Suppressor macrophage (primary cell): ENCODE results near the gene DAPP1.
"Not testable (repeated sequence)": the region's sequence is repeated elsewhere in the genome, so short reads cannot be mapped to it uniquely, and the experiment has no call there.

Source experiments
- DNase-seq, 4 experiments: peaks; one replicate each; pipeline ENCODE4 v3.0.0-alpha.2; 2020 to 2022
- total RNA-seq, 17 experiments: gene quantifications; one replicate each; lab custom pipeline; 2026; ENCODE audit warnings: mixed read lengths in 6 of 17, inconsistent platforms in 3 of 17; lab: John Stamatoyannopoulos, UW

The DAPP1 gene, protein sequence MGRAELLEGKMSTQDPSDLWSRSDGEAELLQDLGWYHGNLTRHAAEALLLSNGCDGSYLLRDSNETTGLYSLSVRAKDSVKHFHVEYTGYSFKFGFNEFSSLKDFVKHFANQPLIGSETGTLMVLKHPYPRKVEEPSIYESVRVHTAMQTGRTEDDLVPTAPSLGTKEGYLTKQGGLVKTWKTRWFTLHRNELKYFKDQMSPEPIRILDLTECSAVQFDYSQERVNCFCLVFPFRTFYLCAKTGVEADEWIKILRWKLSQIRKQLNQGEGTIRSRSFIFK
- 25.2 to 143 (median 40.3) reads per million in 17 experiments for total RNA-seq

DNA sequence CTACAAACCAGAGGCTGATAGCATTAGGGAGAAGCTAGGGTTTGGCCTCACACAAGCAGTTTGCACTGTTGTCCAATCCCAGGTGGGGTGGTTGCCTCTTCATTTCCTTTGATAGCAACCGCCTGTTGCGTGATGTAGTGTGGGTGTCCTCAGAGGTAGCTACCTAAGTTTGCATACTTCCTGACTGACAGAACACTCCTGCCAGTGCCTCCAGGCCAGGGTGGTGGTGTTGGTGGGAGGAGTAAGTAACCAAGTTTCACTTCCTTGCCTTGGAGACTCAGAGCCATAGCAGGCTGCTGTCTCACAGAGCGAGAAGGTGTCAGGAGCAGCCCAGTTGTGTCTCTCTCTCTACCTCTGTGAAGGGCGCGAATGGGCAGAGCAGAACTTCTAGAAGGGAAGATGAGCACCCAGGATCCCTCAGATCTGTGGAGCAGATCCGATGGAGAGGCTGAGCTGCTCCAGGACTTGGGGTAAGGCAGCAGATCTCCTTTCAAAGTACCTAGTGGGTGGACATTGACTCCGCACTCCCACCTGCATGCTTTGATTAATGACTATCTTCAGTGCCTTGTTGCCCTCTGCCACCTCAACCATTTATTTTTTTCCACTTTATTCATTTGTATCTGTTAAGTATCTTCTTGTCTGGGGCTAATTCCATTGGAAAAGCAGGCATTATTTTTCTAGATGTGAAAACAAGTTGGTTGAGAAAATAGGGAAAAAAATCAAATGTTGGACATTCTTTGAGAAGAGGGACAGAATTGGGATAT lies at the start of gene DAPP1:
Gene DAPP1, plus strand, starts transcription at position 283 of the 764 bp plus-strand sequence. Its CDS starts 87 bp downstream, at position 370.
- DNase-seq, result peak; percentile 65 to 84 (median 84)

DNA sequence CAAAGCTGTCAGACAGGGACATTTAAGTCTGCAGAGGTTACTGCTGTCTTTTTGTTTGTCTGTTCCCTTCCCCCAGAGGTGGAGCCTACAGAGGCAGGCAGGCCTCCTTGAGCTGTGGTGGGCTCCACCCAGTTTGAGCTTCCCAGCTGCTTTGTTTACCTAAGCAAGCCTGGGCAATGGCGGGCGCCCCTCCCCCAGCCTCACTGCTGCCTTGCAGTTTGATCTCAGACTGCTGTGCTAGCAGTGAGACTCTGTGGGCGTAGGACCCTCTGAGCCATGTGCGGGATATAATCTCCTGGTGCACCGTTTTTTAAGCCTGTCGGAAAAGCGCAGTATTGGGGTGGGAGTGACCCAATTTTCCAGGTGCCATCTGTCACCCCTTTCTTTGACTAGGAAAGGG lies 45.8 kb upstream of the DAPP1 start:
- DNase-seq, result not testable (repeated sequence)

DNA sequence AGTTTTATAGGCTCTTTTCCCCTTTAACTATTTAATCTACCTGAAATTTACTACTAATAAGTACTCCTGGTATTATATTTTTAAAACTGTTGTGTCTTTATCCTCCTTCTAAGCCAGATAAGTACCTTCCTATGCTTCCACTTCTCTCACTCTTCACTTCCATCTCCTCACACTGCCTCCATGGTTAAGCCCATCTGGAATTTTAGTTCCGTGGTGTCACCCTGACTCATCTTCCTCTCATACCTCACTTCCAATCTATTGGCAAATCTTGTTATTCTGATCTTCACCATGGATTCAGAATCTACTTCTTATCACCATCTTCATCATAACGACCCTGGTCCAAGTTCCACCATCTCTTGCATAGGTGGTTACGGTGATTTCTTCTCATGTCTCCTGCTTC lies 32.7 kb upstream of the DAPP1 start:
- no peak for DNase-seq

DNA sequence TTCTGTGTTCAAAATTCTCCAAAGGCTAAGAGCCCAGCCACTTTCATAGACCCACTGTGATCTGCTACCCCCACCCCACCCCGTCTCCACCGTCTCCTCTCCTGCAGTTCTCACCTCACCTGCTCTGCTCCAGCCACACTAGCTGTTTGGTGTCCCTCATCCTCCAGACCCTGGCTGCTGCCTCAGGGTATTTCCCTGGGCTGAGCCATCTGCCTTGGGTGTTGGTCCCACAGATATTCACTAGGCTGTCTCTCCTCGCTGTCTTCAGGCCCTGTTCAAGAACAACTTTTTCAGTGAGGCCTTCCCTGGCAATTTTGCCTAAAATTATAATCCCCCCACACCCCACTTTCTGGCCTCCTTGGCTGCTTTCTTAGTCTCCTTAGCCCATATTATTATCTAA lies 31.8 kb upstream of the DAPP1 start:
- no peak for DNase-seq

DNA sequence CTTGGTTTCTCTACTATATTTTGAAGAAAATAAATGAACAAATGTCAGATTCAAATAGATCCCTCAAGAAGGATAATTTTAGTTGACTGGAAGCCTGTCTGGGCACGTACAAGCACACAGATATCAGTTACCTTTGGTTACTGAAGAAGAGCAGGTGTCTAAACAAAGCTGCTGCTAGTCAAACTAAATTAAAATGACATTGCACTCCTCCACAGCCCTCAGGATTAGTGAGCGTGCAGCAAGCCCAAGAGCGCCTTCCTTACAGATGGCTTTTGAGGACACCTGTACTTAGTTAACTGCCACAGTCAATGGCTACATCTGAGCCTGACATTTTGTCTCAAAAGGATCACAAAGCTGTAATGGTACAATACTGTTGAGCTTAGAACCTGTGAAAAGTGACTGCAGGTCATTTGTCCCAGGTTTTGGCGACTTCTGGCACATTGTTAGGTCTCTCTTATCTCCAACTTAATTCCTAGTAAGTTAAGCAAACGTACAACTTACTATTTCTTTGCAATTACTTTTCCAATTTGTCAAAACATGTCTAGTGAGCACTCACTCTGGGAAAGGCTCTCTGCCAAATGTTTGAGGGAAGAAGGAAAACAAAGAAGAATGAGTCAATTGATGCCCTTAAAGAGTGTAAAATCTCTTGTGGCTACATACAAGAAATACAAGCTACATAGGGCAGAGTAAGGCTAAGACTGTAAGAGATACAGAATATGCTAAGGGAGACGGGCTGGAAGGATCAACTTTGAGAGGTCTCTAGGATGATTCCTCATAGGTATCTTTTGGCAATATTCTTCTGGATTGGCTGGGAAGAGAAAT lies 25.6 kb upstream of the DAPP1 start:
- no peak for DNase-seq

DNA sequence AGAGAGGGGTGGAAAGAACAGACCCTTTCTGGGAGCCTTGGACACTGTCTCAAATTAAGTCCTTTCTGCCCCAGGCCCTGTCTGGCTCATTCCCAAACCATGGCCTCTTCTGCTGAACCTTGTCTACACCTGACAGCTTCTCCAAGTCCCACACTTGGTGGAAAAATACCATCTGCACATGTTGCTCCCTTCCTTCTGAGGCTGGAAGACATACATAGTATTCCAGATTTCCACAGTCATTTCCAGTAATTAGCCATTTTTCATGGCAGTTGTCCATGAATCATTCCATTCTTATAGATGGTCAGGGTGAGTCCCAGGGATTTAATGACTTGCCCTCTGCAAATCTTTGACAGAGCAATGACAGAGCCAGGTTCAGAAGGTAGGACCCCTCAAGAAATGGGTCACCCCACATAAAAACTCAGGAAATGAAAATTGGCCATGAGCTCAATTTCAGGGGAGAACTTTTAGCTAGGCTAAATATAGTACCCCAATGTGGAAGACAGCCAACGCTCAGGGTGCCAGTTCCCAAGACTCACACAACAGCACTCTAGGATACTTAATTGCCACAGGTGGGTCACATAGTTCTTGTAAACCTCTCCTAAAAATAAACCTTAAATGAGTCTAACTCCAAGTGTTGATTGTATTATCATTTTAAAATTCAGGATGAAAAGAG lies 16.2 kb upstream of the DAPP1 start:
- DNase-seq, result no peak

DNA sequence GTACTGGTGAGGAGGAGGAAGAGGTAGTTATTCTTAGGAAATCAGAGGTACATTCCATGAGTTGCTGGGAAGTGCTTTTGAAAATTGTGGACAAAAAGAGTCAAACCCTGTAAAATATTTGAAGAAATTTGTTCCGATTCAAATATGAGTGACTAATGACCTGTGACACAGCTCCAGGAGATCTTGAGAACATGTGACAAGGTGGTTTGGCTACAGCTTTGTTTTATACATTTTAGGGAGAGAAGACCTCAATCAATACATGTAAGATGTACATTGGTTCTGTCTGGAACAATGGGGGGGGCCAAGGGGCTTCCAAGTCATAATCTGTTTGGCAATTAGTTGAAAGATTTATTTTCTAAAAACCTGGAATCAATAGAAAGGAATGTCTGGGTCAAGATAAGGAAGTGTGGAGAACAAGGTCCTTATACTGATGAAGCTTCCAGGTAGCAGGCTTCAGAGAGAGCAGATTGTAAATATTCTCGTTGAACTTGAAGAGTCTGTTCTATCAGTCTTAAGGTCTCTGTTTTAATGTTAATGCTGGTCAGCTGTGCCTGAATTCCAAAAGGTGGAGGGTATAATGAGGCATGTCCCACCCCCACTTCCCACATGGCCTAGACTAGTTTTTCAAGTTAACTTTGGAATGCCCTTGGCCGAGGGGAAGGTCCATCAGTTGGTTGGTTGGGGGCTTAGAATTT lies 15.5 kb upstream of the DAPP1 start:
- no peak for DNase-seq

DNA sequence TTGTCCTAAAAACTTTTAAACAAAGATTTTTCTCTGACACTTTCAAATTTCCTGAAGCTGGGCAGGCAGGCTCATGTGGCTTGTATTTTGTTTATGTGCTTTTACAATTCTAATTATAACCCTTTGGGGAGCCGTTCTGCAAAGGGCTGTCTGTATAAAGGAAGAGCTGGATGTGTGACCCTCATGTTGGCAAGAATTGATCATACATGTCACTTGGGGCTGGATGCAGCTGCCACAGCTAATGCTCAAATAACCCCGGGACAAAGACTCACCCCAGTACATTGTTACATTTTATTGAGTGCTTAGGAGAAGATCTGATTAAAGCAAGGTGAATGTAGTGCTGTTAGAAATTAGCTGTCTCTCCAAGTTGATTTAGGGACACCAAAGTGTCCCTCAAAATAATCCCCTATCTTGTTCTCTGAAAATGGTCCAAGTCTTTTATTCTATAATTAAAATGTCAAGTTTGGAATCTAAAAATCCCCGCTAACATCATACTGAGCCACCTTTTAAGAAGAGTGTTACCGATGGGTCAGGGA lies 13.0 kb upstream of the DAPP1 start:
- DNase-seq, result no peak

DNA sequence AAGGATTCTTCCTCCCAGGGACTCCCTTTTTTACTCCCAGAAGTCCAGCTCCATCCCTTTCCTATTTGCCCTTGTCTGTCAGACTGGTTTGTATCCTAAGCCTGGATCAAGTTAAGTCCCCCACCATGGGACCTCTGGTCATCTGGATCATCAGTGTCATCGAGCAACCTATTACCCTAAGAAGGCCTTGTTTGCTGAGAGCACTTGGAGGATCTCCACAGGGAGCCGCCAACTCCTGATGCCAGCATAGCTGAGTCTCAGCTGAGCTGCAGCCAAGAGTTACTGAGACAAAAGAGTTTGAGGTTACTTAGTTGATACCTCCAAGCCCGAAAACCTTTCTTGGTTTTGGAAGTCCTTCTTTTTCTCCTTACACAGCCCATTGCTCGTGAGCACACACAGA lies 10.1 kb upstream of the DAPP1 start:
- no peak for DNase-seq

DNA sequence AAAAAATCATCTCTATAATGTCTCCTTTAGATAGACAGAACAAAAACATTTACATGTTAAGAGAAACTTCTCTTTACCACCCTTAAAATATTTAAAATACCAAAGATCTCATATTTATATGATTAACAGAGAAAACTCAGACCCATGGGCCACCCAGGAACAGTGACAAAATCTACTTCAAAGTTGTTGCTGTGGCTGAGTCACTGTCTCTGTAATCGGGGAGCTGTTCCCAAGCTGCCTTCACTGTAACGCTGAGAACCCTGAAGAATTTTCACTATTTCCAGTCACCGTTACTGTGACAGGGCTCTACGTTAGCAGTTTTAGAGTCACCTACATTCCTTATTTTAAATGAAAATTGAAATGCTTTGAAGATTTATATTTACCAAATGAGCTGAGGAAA lies 9.0 kb upstream of the DAPP1 start:
- DNase-seq, result no peak

DNA sequence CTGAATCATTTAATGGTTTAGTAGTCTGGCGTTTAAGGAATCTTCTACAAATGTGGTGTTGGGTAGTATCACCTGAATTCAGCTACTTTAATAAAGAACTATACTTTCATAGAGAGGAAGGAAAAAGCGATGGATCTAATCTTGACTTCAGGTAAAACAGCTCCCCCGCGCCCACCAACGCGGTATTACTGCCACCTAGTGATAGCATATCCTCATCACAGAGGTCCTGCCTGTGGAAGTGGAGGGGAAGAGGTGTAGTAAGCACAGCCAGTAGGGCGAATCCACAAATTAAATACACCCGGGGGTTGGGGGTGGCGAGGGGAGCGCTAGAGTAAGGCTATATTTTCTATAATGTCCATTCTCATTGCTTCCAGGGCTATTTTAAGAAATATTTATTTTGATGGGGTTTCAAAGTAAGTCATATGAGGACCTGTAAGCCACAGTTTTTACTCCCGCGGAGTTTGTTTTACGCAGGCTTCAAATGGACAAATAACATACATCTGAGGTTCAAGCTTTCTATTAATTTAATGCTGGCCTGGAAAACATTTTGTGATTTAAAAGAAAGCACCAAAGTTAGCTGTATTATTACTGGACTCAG lies 8.3 kb upstream of the DAPP1 start:
- peak; percentile 65 to 78 (median 69) for DNase-seq

DNA sequence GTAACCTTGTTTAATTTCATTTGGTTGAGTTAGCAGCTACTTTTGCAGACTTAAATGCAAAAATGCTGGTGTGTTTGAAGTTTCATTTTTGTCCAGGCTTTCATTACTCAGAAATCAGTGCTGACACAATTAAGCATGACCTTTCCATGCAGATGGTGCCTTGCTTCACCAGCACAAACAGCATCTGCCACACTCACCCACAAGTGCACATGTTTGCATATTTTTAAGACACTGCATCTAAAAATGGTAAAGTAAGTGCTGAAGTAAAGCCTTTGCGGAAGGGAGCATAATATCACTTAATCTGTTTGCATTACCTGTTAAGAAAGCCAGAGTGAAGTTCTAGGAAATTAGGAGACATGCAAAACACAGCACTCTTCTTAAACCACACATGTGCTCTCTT lies 7.3 kb upstream of the DAPP1 start:
- DNase-seq, result no peak

DNA sequence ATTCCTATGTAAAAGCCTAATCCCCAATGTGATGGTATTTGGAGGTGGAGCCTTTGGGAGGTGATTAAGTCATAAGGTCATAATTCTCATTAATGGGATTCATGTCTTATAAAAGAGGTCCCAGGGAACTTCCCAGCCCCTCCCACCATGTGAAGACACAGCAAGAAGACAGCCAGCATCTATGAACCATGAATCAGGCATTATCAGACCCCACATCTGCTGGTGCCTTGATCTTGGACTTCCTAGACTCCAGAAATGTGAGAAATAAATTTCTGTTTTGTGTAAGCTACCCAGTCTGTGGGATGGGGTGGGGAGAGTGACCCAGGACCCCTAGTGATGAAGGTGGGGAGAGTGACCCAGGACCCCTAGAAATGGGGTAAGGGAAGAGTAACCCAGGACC lies 6.1 kb upstream of the DAPP1 start:
- DNase-seq, result no peak

DNA sequence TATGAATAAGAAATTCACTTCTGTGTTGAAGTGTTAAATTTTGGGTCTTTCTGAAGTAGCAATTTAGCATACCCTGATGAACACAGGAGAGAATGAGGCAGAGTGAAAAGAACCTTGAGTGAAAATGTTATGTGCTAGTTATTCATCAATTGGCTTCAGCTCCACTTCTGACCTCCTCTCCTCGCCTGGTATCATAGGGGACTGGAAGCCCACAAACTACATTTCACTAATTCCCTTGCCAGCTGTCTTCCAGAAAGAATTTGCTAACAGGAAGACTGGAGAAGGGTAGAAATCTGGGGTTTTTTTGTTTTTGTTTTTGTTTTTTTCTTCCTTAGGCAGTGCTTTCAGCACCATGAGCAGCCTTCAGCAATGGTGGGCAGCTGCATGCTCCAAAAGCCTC lies 5.5 kb upstream of the DAPP1 start:
- no peak for DNase-seq

DNA sequence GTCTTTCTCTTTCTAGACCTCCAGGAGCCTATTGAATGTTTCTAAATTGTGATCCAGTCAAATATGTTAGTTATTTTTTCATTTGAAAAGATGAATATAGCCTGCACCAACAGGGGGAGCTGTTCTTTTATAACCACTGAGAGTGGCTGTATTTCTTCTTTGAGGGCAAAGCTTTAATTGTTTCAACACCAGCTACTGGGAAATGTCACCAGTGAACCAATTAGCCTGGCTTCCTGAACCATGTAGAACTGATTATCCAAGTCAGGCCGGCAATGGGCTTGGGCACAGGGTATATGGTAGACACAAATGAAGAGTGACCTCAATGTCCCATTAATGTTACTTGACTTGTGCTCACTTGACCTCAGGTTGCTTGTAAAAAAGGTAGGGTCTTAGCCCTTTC lies 4.8 kb upstream of the DAPP1 start:
- DNase-seq, result peak; percentile 81 to 92 (median 88)

DNA sequence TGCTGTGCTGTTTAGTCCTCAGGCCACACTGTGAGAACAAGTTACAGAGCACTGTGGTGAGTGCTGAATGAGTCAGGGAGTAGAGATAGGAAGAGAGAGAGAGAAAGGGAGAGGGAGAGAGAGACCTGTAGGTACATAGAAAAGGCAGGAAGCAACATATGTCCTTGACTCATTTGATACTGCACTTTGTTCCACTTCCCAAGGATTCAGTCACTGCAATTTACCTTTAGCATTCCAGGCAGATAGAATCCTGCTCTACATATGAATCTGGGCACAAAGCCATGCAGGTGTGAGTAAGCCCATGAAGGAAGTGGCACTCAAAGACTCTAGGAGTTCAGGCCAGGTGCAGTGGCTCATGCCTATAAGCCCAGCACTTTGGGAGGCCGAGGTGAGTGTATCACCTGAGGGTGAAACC lies 1.0 kb upstream of the DAPP1 start:
- no peak for DNase-seq

DNA sequence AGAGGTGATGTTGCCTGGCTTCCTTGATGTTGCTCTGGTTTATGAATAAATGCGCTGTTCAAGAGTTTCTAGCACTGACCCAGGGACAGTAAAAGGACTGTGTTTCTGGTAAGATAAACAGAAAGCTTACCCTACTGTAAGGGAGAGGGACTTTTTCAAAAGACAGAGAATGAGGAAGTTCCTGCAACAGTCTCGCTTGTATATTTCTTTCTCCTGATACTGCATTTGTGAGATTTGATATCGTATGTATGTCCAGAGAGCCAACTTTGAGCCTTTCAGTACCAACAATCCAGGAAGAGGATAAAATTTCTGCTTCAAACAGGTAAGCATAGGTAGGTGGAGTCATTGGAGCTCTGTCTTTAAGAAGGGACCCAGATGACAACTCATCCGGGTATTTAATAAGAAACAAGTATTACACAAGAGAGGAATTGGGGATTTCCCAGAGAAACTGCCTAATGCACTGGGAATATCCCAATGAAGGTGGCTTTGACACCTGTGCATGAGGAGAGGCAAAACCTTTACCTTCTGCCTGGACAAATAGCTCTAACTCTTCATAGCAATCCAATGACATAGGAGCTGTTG lies 773 bp downstream of the DAPP1 start:
- peak; percentile 35 to 72 (median 56) for DNase-seq

DNA sequence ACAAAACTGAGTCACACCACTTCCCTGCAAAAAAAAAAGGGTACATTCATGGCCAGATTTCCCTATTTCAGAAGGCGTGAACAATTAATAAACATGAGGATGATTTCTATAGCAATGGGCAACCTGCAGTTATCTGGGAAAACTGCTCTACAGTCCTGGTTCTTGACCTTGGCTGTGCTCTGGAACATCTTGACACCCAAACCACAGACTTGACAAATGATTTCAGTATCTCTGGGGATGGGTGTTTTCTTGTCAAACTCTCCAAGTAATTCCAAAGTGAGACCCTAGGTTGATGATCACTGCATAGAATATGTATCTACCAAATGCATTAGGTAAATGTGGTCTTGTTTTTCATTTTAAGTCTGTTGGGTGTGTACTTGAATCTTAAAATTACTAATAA lies 2.0 kb downstream of the DAPP1 start:
- DNase-seq, result no peak

DNA sequence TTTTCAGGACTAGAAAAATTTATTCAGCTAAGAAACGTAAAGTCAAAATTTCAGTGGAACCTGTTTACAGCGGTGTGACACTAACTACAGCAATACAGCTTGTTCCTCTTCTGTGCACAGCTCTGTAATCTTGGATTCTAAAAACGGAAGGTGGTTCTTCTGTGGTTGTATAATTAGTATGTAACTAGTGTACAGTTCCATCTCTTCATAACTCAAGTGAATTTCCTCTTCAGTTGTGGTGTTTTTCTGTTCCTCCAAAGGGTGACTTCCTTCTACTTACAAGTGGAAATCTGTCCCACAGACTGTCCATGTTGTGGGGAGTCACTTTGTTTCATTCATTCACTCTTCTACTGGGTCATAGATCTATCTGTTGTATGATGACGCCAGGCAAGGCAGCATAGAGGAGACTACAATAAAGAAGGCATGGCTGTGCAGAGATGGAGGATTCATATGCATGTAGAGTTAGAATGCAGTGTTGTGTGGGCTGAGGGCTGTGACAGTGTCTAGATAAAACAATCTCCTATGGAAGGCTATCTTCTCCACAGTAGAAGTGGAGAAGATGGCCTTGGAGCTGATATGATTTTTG lies 5.4 kb downstream of the DAPP1 start:
- peak; percentile 45 to 81 (median 64) for DNase-seq

DNA sequence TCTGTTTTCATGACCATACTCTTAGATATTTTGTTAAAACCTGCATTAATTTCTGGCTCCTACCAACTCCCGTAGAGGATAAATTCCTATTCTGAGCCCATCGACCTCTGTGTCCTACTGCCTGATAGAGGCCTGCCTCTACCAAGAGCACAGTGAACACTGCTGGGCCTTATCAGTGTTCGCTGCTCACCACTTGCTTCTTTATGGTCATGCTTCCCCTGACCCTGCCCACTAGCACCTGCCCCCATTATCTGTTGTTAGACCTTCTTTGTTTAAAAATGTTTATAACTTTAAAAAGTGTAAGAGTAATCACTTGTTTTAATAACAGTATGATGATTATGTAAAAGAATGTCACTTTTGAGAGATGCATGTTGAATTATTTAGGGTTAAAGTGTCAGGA lies 6.1 kb downstream of the DAPP1 start:
- no peak for DNase-seq
